GM21723 (cell line): ENCODE results near the gene ATP11A.

ENCODE experiments used
- ATAC-seq: cut with Tn5 transposase; IDR thresholded peaks from one replicate; pipeline ENCODE4 v1.9.1; 2021; ENCODE audit warnings: mild to moderate bottlenecking, moderate library complexity; ENCODE audit not compliant: unreplicated experiment

Gene ATP11A

GRCh38 chr13:112888238-112889111 lies 198.6 kb downstream of the ATP11A start:
- ATAC-seq = no peak

- no peak for ATAC-seq
Measured at GRCh38 chr13:112889351-112890290, 199.8 kb downstream of the ATP11A start.

GRCh38 chr13:112890316-112891145 lies 200.7 kb downstream of the ATP11A start:
- no peak for ATAC-seq

GRCh38 chr13:112891477-112892401 lies 201.9 kb downstream of the ATP11A start:
- no peak for ATAC-seq

GRCh38 chr13:112892426-112893206 lies 202.8 kb downstream of the ATP11A start:
- ATAC-seq = no peak

GRCh38 chr13:112893207-112893569 lies 203.3 kb downstream of the ATP11A start:
- ATAC-seq = no peak

- no peak for ATAC-seq
Measured at GRCh38 chr13:112893570-112894422, 204.0 kb downstream of the ATP11A start.

- no peak for ATAC-seq
Measured at GRCh38 chr13:112894423-112894672, 204.5 kb downstream of the ATP11A start.

GRCh38 chr13:112894673-112895481 lies 205.0 kb downstream of the ATP11A start:
- ATAC-seq = no peak

- ATAC-seq = no peak
Measured at GRCh38 chr13:112895521-112896465, 206.0 kb downstream of the ATP11A start.

GRCh38 chr13:112896736-112897602 lies 207.1 kb downstream of the ATP11A start:
- ATAC-seq = no peak

GRCh38 chr13:112897603-112897955 lies 207.7 kb downstream of the ATP11A start:
- ATAC-seq = no peak

- no peak for ATAC-seq
Measured at GRCh38 chr13:112897956-112898620, 208.2 kb downstream of the ATP11A start.

GRCh38 chr13:112898621-112899280 lies 208.9 kb downstream of the ATP11A start:
- ATAC-seq = no peak
